H1 (cell line): Measurements from ENCODE around the gene FBP1. TPM values are rescaled to one million over a fixed set of nuclear protein-coding genes. Genes with fewer than 3 reads are reported as not detected.

Experiments used
- CTCF ChIA-PET: fragments of 300-600 bp; sonication (Branson Sonifier 250); formaldehyde crosslinking; loops from one replicate; lab custom pipeline; 2021; ENCODE audit not compliant: partially characterized antibody; lab: Charles Lee
- POLR2A ChIA-PET: fragments of 300-600 bp; sonication (Branson Sonifier 250); formaldehyde crosslinking; loops from one replicate; lab custom pipeline; 2021; ENCODE audit warnings: inconsistent platforms; ENCODE audit not compliant: partially characterized antibody; lab: Charles Lee
- DNase-seq, 2 experiments: peaks; one replicate each; pipeline versions ENCODE4 v3.0.0 to v3.0.0-alpha.2; 2010 to 2022; ENCODE audit warnings: low spot score in 2 of 2, low read depth in 1 of 2, mixed read lengths in 1 of 2
- FAIRE-seq: peaks from 2 replicates; lab custom pipeline; 2011; peaks lifted over from hg19 to GRCh38; lab: Jason Lieb, UNC
- H2AFZ ChIP-seq: 2 replicates; pipeline ENCODE4 v1.8.1; 2012; ENCODE audit warnings: low read length, inconsistent platforms
- H2AK5ac ChIP-seq: 2 replicates; pipeline ENCODE4 v1.6.1; 2013; ENCODE audit warnings: low read depth, low read length
- H2BK120ac ChIP-seq: replicated peaks from 2 replicates; pipeline ENCODE3; 2013; ENCODE audit warnings: low read depth, low read length, inconsistent platforms
- H2BK12ac ChIP-seq: 2 replicates; pipeline ENCODE4 v1.6.1; 2013; ENCODE audit warnings: low read depth, low read length
- H2BK15ac ChIP-seq: 2 replicates; pipeline ENCODE4 v1.6.1; 2013; ENCODE audit warnings: low read length
- H2BK20ac ChIP-seq: 2 replicates; pipeline ENCODE4 v1.6.1; 2013; ENCODE audit warnings: low read length
- H2BK5ac ChIP-seq: 2 replicates; pipeline ENCODE4 v1.6.1; 2013; ENCODE audit warnings: low read depth, low read length
- H3K14ac ChIP-seq: 2 replicates; pipeline ENCODE4 v1.6.1; 2013; ENCODE audit warnings: inconsistent platforms; ENCODE audit not compliant: insufficient read length
- H3K18ac ChIP-seq: 2 replicates; pipeline ENCODE4 v1.6.1; 2013; ENCODE audit warnings: low read length; ENCODE audit errors: extremely low read depth
- H3K23ac ChIP-seq: 2 replicates; pipeline ENCODE4 v1.6.1; 2013; ENCODE audit warnings: inconsistent platforms; ENCODE audit not compliant: insufficient read length
- H3K23me2 ChIP-seq: 2 replicates; pipeline ENCODE4 v1.6.1; 2013; ENCODE audit warnings: low read depth, low read length
- H3K27ac ChIP-seq: 2 replicates; pipeline ENCODE4 v1.6.1; 2011; ENCODE audit warnings: low read depth, low read length, inconsistent platforms
- H3K27me3 ChIP-seq, 4 experiments: replicated peaks in 1 of 4; 1 replicate in 1 of 4; 2 replicates in 3 of 4; pipeline versions ENCODE4 v1.6.1 to v1.8.1; 2011 to 2013; ENCODE audit warnings: low read length in 3 of 4, mild to moderate bottlenecking in 3 of 4, inconsistent platforms in 2 of 4, mixed read lengths in 2 of 4, moderate library complexity in 1 of 4; ENCODE audit not compliant: control insufficient read depth in 3 of 4, insufficient read depth in 3 of 4; ENCODE audit errors: extremely low read depth in 1 of 4
- H3K36me3 ChIP-seq, 4 experiments: 2 replicates each; pipeline versions ENCODE4 v1.6.1 to v1.8.1; 2011 to 2013; ENCODE audit warnings: mild to moderate bottlenecking in 4 of 4, low read length in 3 of 4, moderate library complexity in 2 of 4, control low read depth in 1 of 4, inconsistent platforms in 1 of 4; ENCODE audit not compliant: insufficient read depth in 4 of 4, control insufficient read depth in 2 of 4
- H3K4ac ChIP-seq: replicated peaks from 2 replicates; pipeline ENCODE3; 2013; ENCODE audit warnings: low read length, low read depth, mixed read lengths, inconsistent platforms; ENCODE audit not compliant: insufficient read length
- H3K4me1 ChIP-seq, 4 experiments: replicated peaks in 1 of 4; 1 replicate in 1 of 4; 2 replicates in 3 of 4; pipeline versions ENCODE4 v1.6.1 to v1.8.1; 2011 to 2013; ENCODE audit warnings: low read length in 3 of 4, inconsistent platforms in 2 of 4, mixed read lengths in 1 of 4; ENCODE audit not compliant: insufficient read depth in 4 of 4, control insufficient read depth in 3 of 4
- H3K4me2 ChIP-seq, 2 experiments: 2 replicates each; pipeline versions ENCODE4 v1.6.1 to v1.8.1; 2011 to 2013; ENCODE audit warnings: low read depth in 2 of 2, low read length in 2 of 2, control low read depth in 1 of 2, inconsistent platforms in 1 of 2, mild to moderate bottlenecking in 1 of 2; ENCODE audit not compliant: insufficient read depth in 1 of 2
- H3K4me3 ChIP-seq, 4 experiments: fragments of 200-600, 300-600 bp in 1 of 4; sonication (generic), shearing (Covaris generic), sonication (Bioruptor Twin) in 1 of 4; 2 replicates each; pipeline versions ENCODE4 v1.5.1 to v1.8.1; 2011 to 2016; ENCODE audit warnings: low read length in 4 of 4, low read depth in 3 of 4, control low read depth in 2 of 4, inconsistent platforms in 2 of 4, mild to moderate bottlenecking in 2 of 4, mixed read lengths in 1 of 4, moderate library complexity in 1 of 4; ENCODE audit not compliant: insufficient read depth in 2 of 4; ENCODE audit errors: extremely low read depth in 1 of 4
- H3K56ac ChIP-seq: replicated peaks from 2 replicates; pipeline ENCODE3; 2013; ENCODE audit warnings: low read depth, mild to moderate bottlenecking, mixed read lengths, low read length, inconsistent platforms; ENCODE audit not compliant: insufficient read length
- H3K79me1 ChIP-seq: 2 replicates; pipeline ENCODE4 v1.6.1; 2013; ENCODE audit warnings: low read depth, low read length, control low read depth
- H3K79me2 ChIP-seq, 2 experiments: 2 replicates each; pipeline versions ENCODE4 v1.6.1 to v1.8.1; 2012 to 2013; ENCODE audit warnings: low read length in 2 of 2, mild to moderate bottlenecking in 2 of 2, inconsistent platforms in 1 of 2; ENCODE audit not compliant: insufficient read depth in 2 of 2, control insufficient read depth in 1 of 2
- H3K9ac ChIP-seq, 4 experiments: replicated peaks in 1 of 4; 1 replicate in 1 of 4; 2 replicates in 3 of 4; pipeline versions ENCODE4 v1.6.1 to v1.8.1; 2011 to 2013; ENCODE audit warnings: low read depth in 3 of 4, low read length in 3 of 4, control low read depth in 2 of 4, mild to moderate bottlenecking in 2 of 4, moderate library complexity in 2 of 4, inconsistent platforms in 1 of 4; ENCODE audit errors: extremely low read depth in 1 of 4
- H3K9me3 ChIP-seq, 2 experiments: 2 replicates each; pipeline versions ENCODE4 v1.6.1 to v1.8.1; 2012 to 2013; ENCODE audit warnings: mild to moderate bottlenecking in 2 of 2, moderate library complexity in 2 of 2, control low read depth in 1 of 2, inconsistent platforms in 1 of 2, low read depth in 1 of 2, low read length in 1 of 2, mixed read lengths in 1 of 2; ENCODE audit not compliant: insufficient read depth in 2 of 2
- H4K20me1 ChIP-seq, 2 experiments: replicated peaks in 1 of 2; 2 replicates each; pipeline versions ENCODE3 to v1.8.1; 2011 to 2013; ENCODE audit warnings: inconsistent platforms in 2 of 2, low read length in 2 of 2, mild to moderate bottlenecking in 1 of 2; ENCODE audit not compliant: insufficient read depth in 2 of 2, control insufficient read depth in 1 of 2
- H4K5ac ChIP-seq: 2 replicates; pipeline ENCODE4 v1.6.1; 2013; ENCODE audit warnings: low read length, low read depth, mixed read lengths, inconsistent platforms; ENCODE audit not compliant: insufficient read length
- H4K8ac ChIP-seq: 2 replicates; pipeline ENCODE4 v1.8.0; 2013; ENCODE audit warnings: mild to moderate bottlenecking, moderate library complexity, low read length, inconsistent platforms; ENCODE audit not compliant: insufficient read depth; ENCODE audit errors: extremely low read depth
- H4K91ac ChIP-seq: replicated peaks from 2 replicates; pipeline ENCODE3; 2013; ENCODE audit warnings: low read length, mixed read lengths, inconsistent platforms; ENCODE audit not compliant: insufficient read length
- BACH1 ChIP-seq: IDR thresholded peaks from 2 replicates; pipeline ENCODE4 v1.6.1; 2012; ENCODE audit warnings: low read length, improper control_type of control experiment
- HDAC2 ChIP-seq, 2 experiments: fragments of 300-600 bp in 1 of 2; sonication (generic) in 1 of 2; IDR thresholded peaks; 2 replicates each; pipeline ENCODE4 v1.6.1; 2011 to 2012; ENCODE audit warnings: low read depth in 2 of 2, low read length in 2 of 2, mild to moderate bottlenecking in 2 of 2, moderate library complexity in 2 of 2, borderline replicate concordance in 1 of 2, inconsistent platforms in 1 of 2
- SRF ChIP-seq: IDR thresholded peaks from 2 replicates; pipeline ENCODE4 v1.6.1; 2011; ENCODE audit warnings: mild to moderate bottlenecking, low read depth, low read length, moderate library complexity
- TAF1 ChIP-seq: IDR thresholded peaks from 2 replicates; pipeline ENCODE4 v1.6.1; 2011; ENCODE audit warnings: mild to moderate bottlenecking, low read depth, low read length
- USF2 ChIP-seq: IDR thresholded peaks from 2 replicates; pipeline ENCODE4 v1.6.1; 2011; ENCODE audit warnings: low read length, improper control_type of control experiment
- WGBS, 2 experiments: shearing (Covaris generic) in 1 of 2; methylation state at CpG; one replicate each; pipeline versions ENCODE4 v1.1.6 to v1.1.7; 2013 to 2015; ENCODE audit warnings: low lambda C conversion rate in 2 of 2, mixed read lengths in 2 of 2, inconsistent platforms in 1 of 2, low coverage in 1 of 2, missing lambda C conversion rate in 1 of 2; ENCODE audit not compliant: insufficient replicate concordance in 2 of 2, insufficient coverage in 1 of 2, insufficient read length in 1 of 2; ENCODE audit errors: extremely low coverage in 1 of 2, missing lambda C conversion rate in 1 of 2; 5-methylcytosine and 5-hydroxymethylcytosine counted together
- polyA plus RNA-seq, 7 experiments: library from polyadenylated mRNA; depleted of rRNA in 3 of 7; stranded (reverse) in 5 of 7; unstranded in 2 of 7; fragments of >200 nt in 5 of 7; fragments of 200-250 nt in 2 of 7; gene quantifications; 1 replicate in 5 of 7; 2 replicates in 1 of 7; 4 replicates in 1 of 7; pipeline versions ENCODE4 v1.2.1 to v1.2.3, GENCODE V29; 2011 to 2013; ENCODE audit warnings: missing spikeins in 2 of 7, mixed read lengths in 2 of 7
- total RNA-seq: library from RNA; stranded (reverse); fragmentation: NEBNext Ultra II Directional; extraction: Animal tissue kit (Norgen Biotek cat#: 25700); gene quantifications from 2 replicates; pipeline ENCODE4 v1.2.1, GENCODE V29; 2021

The FBP1 gene
- total and polyA plus RNA-seq, 2 of the 8 experiments (the other 6 are each of a cell fraction or from before 2014, with no cell fraction given), result 1.0 to 4.1 TPM

- Histone ChIP-seq H3K23ac (no peak overlapping the region), H3K14ac (no peak overlapping the region), H3K9ac (no peak overlapping the region), H2BK15ac (no peak overlapping the region), H3K27ac (no peak overlapping the region), H2BK5ac (no peak overlapping the region), H3K18ac (no peak overlapping the region), H3K56ac (no peak overlapping the region), H3K27me3 (peaks cover 25 to 47% (median 41%) of the 10 kb centered on the region in 4 experiments), H3K23me2 (peaks cover 16% of the 10 kb centered on the region; the same call in 1 of the 2 replicates), H2AK5ac (no peak overlapping the region), H4K91ac (no peak overlapping the region), H3K4ac (no peak overlapping the region), H3K79me2 (no peaks in the 10 kb centered on the region), H3K4me1 (peaks cover 1 to 14% (median 7%) of the 10 kb centered on the region in 4 experiments), H2BK120ac (peak overlapping the region; percentile 79), H3K4me3 (no peak overlapping the region), H2BK12ac (no peak overlapping the region), H4K5ac (no peak overlapping the region), H3K79me1 (no peaks in the 10 kb centered on the region), H4K20me1 (no peaks in the 10 kb centered on the region), H3K36me3 (no peaks in the 10 kb centered on the region), H4K8ac (no peak overlapping the region; the same call in 1 of the 2 replicates), H2AFZ (no peak overlapping the region), H3K4me2 (no peak overlapping the region), H2BK20ac (no peak overlapping the region), H3K9me3 (no peaks in the 10 kb centered on the region)
- 75% methylated on average over 8 of the region's 8 CpGs; no CpG with 5 or more reads in 1 of the 2 experiments for WGBS, 2 experiments
- no peak for FAIRE-seq
- TF ChIP-seq BACH1 (no peak), HDAC2 (IDR thresholded peaks at IDR 0.05; ENCODE audit: borderline replicate concordance in 1 of 2, low read depth in 2 of 2, low read length in 2 of 2) (no peak), SRF (no peak), USF2 (no peak), TAF1 (no peak)
- POLR2A ChIA-PET, result no interaction called here
- CTCF ChIA-PET, result interaction anchor here (1.4 to 1.7 kb wide), 3 partner anchors 20 to 39 kb away, joined by 4 to 7 read pairs (median 5); no protein-coding TSS in a partner anchor
- no peak for DNase-seq
These were observed 3.9 kb upstream of the FBP1 start for GRCh38 chr9:94643176-94643575.
